Neural crest cell (in vitro differentiated cells): ENCODE measurements around the gene RAB5A. TPM values are rescaled to one million over a fixed set of nuclear protein-coding genes. Genes with fewer than 3 reads are reported as not detected.
"Not testable (repeated sequence)": the region's sequence is repeated elsewhere in the genome, so short reads cannot be mapped to it uniquely, and the experiment has no call there.

Experiments
- DNase-seq: peaks from one replicate; pipeline ENCODE4 v3.0.0; 2021; ENCODE audit warnings: low read depth, mixed read lengths, low spot score
- H3K27ac Mint-ChIP-seq: one replicate; pipeline ENCODE4 v1.8.0; 2021; ENCODE audit warnings: mild to moderate bottlenecking, mixed read lengths; ENCODE audit not compliant: unreplicated experiment
- H3K27me3 Mint-ChIP-seq: 2 replicates; pipeline ENCODE4 v1.8.0; 2021; ENCODE audit warnings: low read depth, mild to moderate bottlenecking, mixed read lengths
- H3K36me3 Mint-ChIP-seq: 2 replicates; pipeline ENCODE4 v1.8.0; 2021; ENCODE audit warnings: low read depth, mild to moderate bottlenecking, mixed read lengths
- H3K4me1 Mint-ChIP-seq: 2 replicates; pipeline ENCODE4 v1.8.0; 2021; ENCODE audit warnings: mixed read lengths
- H3K4me3 Mint-ChIP-seq: one replicate; pipeline ENCODE4 v1.8.0; 2021; ENCODE audit warnings: mild to moderate bottlenecking, mixed read lengths
- H3K9me3 Mint-ChIP-seq: 2 replicates; pipeline ENCODE4 v1.8.0; 2021; ENCODE audit warnings: mixed read lengths
- CTCF ChIP-seq: fragments of 200-600 bp; sonication (generic); conservative IDR thresholded peaks from 2 replicates; pipeline ENCODE4 v1.5.0; 2021; ENCODE audit warnings: antibody characterized with exemption, mild to moderate bottlenecking
- total RNA-seq: library from RNA; stranded (reverse); gene quantifications from 2 replicates; pipeline ENCODE4 v1.2.1, GENCODE V29; 2021

Gene RAB5A
- total RNA-seq, 1 donor from 2014 or later, result 39.4 TPM

- no peak overlapping the region for H3K4me3 Mint-ChIP-seq
Measured at GRCh38 chr3:19961960-19962359, 15.1 kb downstream of the RAB5A start.

GRCh38 chr3:19967208-19967607, 20.3 kb downstream of the RAB5A start:
- Mint-ChIP-seq H3K9me3 (no peaks in the 10 kb centered on the region), H3K4me3 (no peak overlapping the region), H3K27ac (no peak overlapping the region), H3K27me3 (no peaks in the 10 kb centered on the region), H3K4me1 (no peaks in the 10 kb centered on the region), H3K36me3 (peaks cover 7% of the 10 kb centered on the region)
- DNase-seq, result no peak
- no peak for TF ChIP-seq CTCF

More at GRCh38 chr3:19961960-19962359, 15.1 kb downstream of the RAB5A start:
- no peaks in the 10 kb centered on the region for H3K9me3 Mint-ChIP-seq
- DNase-seq, result no peak
- H3K36me3 Mint-ChIP-seq, result peaks cover 2% of the 10 kb centered on the region
- H3K27me3 Mint-ChIP-seq, result no peaks in the 10 kb centered on the region
- H3K27ac Mint-ChIP-seq, result no peak overlapping the region
- no peak for TF ChIP-seq CTCF
- no peaks in the 10 kb centered on the region for H3K4me1 Mint-ChIP-seq

- no peak overlapping the region for H3K4me3 Mint-ChIP-seq
- H3K27ac Mint-ChIP-seq, result no peak overlapping the region
- H3K36me3 Mint-ChIP-seq, result peaks cover 7% of the 10 kb centered on the region
- no peaks in the 10 kb centered on the region for H3K4me1 Mint-ChIP-seq
- DNase-seq, result no peak
- no peaks in the 10 kb centered on the region for H3K27me3 Mint-ChIP-seq
- no peak for TF ChIP-seq CTCF
- H3K9me3 Mint-ChIP-seq, result no peaks in the 10 kb centered on the region
Measured at GRCh38 chr3:19967812-19968211, 20.9 kb downstream of the RAB5A start.

GRCh38 chr3:19970327-19970726, 23.4 kb downstream of the RAB5A start:
- Mint-ChIP-seq H3K36me3 (peaks cover 8% of the 10 kb centered on the region), H3K27ac (no peak overlapping the region), H3K27me3 (no peaks in the 10 kb centered on the region), H3K9me3 (no peaks in the 10 kb centered on the region), H3K4me3 (no peak overlapping the region), H3K4me1 (no peaks in the 10 kb centered on the region)
- DNase-seq, result no peak
- no peak for TF ChIP-seq CTCF

GRCh38 chr3:19972054-19972453, 25.2 kb downstream of the RAB5A start:
- H3K4me3 Mint-ChIP-seq, result no peak overlapping the region
- TF ChIP-seq CTCF, result no peak
- no peaks in the 10 kb centered on the region for H3K9me3 Mint-ChIP-seq
- no peak overlapping the region for H3K27ac Mint-ChIP-seq
- no peaks in the 10 kb centered on the region for H3K27me3 Mint-ChIP-seq
- DNase-seq, result no peak
- peaks cover 8% of the 10 kb centered on the region for H3K36me3 Mint-ChIP-seq
- no peaks in the 10 kb centered on the region for H3K4me1 Mint-ChIP-seq

- H3K27ac Mint-ChIP-seq, H3K4me1 Mint-ChIP-seq, H3K27me3 Mint-ChIP-seq, H3K36me3 Mint-ChIP-seq, DNase-seq, H3K4me3 Mint-ChIP-seq, H3K9me3 Mint-ChIP-seq: not testable (repeated sequence)
Measured at GRCh38 chr3:19988904-19989303, 42.0 kb downstream of the RAB5A start.
